ENCODE measurements around the gene UCP3.

DNA sequence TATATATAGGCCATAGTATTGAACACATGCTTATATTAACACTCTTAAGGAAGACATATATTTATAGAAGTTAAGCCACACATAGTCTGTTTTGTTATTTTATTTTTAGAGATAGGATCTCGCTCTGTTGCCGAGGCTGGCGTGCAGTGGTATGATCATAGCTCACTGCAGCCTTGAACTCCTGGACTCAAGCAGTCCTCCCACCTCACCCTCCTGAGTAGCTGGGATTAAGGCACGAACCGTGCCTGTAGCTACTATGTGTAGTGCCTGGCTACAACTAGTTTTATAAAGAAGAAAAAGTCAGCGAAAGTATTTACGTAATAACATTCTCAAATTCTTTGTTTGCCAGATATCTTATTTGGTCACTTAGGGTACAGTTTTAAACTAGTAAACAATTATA lies 20.7 kb downstream of the UCP3 start:
- TF ChIP-seq CTCF (IDR thresholded peaks at IDR 0.05): no peak
- TF ChIP-seq POLR2A (IDR thresholded peaks at IDR 0.05): no peak
- no peak for TF ChIP-seq EP300 (IDR thresholded peaks at IDR 0.05)

All from stomach (tissue), 4 donors.